H9 (cell line): Measurements from ENCODE around the gene OSTN. TPM values are rescaled to one million over a fixed set of nuclear protein-coding genes. Genes with fewer than 3 reads are reported as not detected.

ENCODE experiments used
- DNase-seq: peaks from one replicate; pipeline ENCODE4 v3.0.0-alpha.2; 2017
- H2AFZ ChIP-seq: one replicate; pipeline ENCODE4 v1.6.1; 2013; ENCODE audit warnings: mild to moderate bottlenecking, low read length, control low read depth, moderate library complexity
- H2AK5ac ChIP-seq: 2 replicates; pipeline ENCODE4 v1.6.1; 2013; ENCODE audit warnings: low read length, control low read depth, mixed read lengths; ENCODE audit not compliant: insufficient read length
- H2BK120ac ChIP-seq: one replicate; pipeline ENCODE4 v1.6.1; 2013; ENCODE audit warnings: low read depth, mild to moderate bottlenecking, low read length, control low read depth, inconsistent platforms; ENCODE audit not compliant: poor library complexity, severe bottlenecking
- H2BK12ac ChIP-seq: 2 replicates; pipeline ENCODE4 v1.6.1; 2013; ENCODE audit warnings: low read length, control low read depth, mixed read lengths, low read depth; ENCODE audit not compliant: insufficient read length
- H2BK15ac ChIP-seq: 2 replicates; pipeline ENCODE4 v1.6.1; 2013; ENCODE audit warnings: low read depth, low read length, control low read depth
- H2BK20ac ChIP-seq: one replicate; pipeline ENCODE4 v1.6.1; 2013; ENCODE audit warnings: low read depth, mild to moderate bottlenecking, low read length, control low read depth, inconsistent platforms; ENCODE audit not compliant: poor library complexity, severe bottlenecking
- H2BK5ac ChIP-seq: 2 replicates; pipeline ENCODE4 v1.6.1; 2013; ENCODE audit warnings: low read length, control low read depth, mixed read lengths; ENCODE audit not compliant: insufficient read length
- H3K14ac ChIP-seq: 2 replicates; pipeline ENCODE4 v1.6.1; 2013; ENCODE audit warnings: low read length, control low read depth; ENCODE audit not compliant: insufficient read depth
- H3K18ac ChIP-seq: 2 replicates; pipeline ENCODE4 v1.6.1; 2013; ENCODE audit warnings: low read depth, mild to moderate bottlenecking, mixed read lengths, low read length, control low read depth; ENCODE audit not compliant: insufficient read length
- H3K23ac ChIP-seq: 2 replicates; pipeline ENCODE4 v1.6.1; 2013; ENCODE audit warnings: low read length, control low read depth, mixed read lengths, low read depth; ENCODE audit not compliant: insufficient read length
- H3K23me2 ChIP-seq: 2 replicates; pipeline ENCODE4 v1.6.1; 2013; ENCODE audit warnings: low read depth, mild to moderate bottlenecking, mixed read lengths, low read length, control low read depth; ENCODE audit not compliant: insufficient read length, poor library complexity, severe bottlenecking
- H3K27ac ChIP-seq: 2 replicates; pipeline ENCODE4 v1.5.1; 2013; ENCODE audit warnings: low read length, control low read depth, mixed read lengths, low read depth; ENCODE audit not compliant: insufficient read length
- H3K27me3 ChIP-seq: 2 replicates; pipeline ENCODE4 v1.6.1; 2013; ENCODE audit warnings: low read length, control low read depth, inconsistent platforms; ENCODE audit not compliant: insufficient read depth
- H3K4ac ChIP-seq: 2 replicates; pipeline ENCODE4 v1.6.1; 2013; ENCODE audit warnings: low read depth, mild to moderate bottlenecking, control low read depth, inconsistent platforms, low read length, moderate library complexity
- H3K4me1 ChIP-seq: 2 replicates; pipeline ENCODE4 v1.6.1; 2013; ENCODE audit warnings: low read length, control low read depth, inconsistent platforms; ENCODE audit not compliant: insufficient read depth
- H3K4me2 ChIP-seq: 2 replicates; pipeline ENCODE4 v1.6.1; 2013; ENCODE audit warnings: low read length, control low read depth, mixed read lengths; ENCODE audit not compliant: insufficient read length, insufficient read depth
- H3K56ac ChIP-seq: 2 replicates; pipeline ENCODE4 v1.6.1; 2013; ENCODE audit warnings: low read depth, mild to moderate bottlenecking, mixed read lengths, low read length, control low read depth; ENCODE audit not compliant: insufficient read length
- H3K79me1 ChIP-seq: 2 replicates; pipeline ENCODE4 v1.6.1; 2013; ENCODE audit warnings: low read depth, mild to moderate bottlenecking, moderate library complexity, low read length, control low read depth, inconsistent platforms; ENCODE audit not compliant: insufficient read depth, poor library complexity, severe bottlenecking
- H3K79me2 ChIP-seq: 2 replicates; pipeline ENCODE4 v1.6.1; 2013; ENCODE audit warnings: low read length, control low read depth, inconsistent platforms; ENCODE audit not compliant: insufficient read depth
- H3K9ac ChIP-seq: 2 replicates; pipeline ENCODE4 v1.6.1; 2013; ENCODE audit warnings: low read length, control low read depth, mixed read lengths; ENCODE audit not compliant: insufficient read length; ENCODE audit errors: extremely low read depth
- H3K9me3 ChIP-seq: one replicate; pipeline ENCODE4 v1.6.1; 2013; ENCODE audit warnings: low read depth, low read length, inconsistent platforms; ENCODE audit not compliant: control insufficient read depth
- H3T11ph ChIP-seq: one replicate; pipeline ENCODE4 v1.6.1; 2013; ENCODE audit warnings: mild to moderate bottlenecking, low read length, control low read depth, inconsistent platforms
- H4K20me1 ChIP-seq: one replicate; pipeline ENCODE4 v1.6.1; 2013; ENCODE audit not compliant: control insufficient read depth, insufficient read length, insufficient read depth
- H4K5ac ChIP-seq: 2 replicates; pipeline ENCODE4 v1.6.1; 2013; ENCODE audit warnings: low read depth, mild to moderate bottlenecking, mixed read lengths, low read length, control low read depth; ENCODE audit not compliant: insufficient read length
- H4K8ac ChIP-seq: replicated peaks from 2 replicates; pipeline ENCODE4 v1.6.1; 2013; ENCODE audit warnings: low read length, control low read depth, mixed read lengths, low read depth; ENCODE audit not compliant: insufficient read length
- H4K91ac ChIP-seq: 2 replicates; pipeline ENCODE4 v1.6.1; 2013; ENCODE audit warnings: low read depth, mild to moderate bottlenecking, moderate library complexity, mixed read lengths, low read length, control low read depth; ENCODE audit not compliant: insufficient read length
- H3K27ac Mint-ChIP-seq, 3 experiments: 2 replicates in 2 of 3; 3 replicates in 1 of 3; pipeline ENCODE4 v1.8.0; 2020 to 2021; ENCODE audit warnings: mixed read lengths in 3 of 3, mild to moderate bottlenecking in 1 of 3, moderate library complexity in 1 of 3
- H3K27me3 Mint-ChIP-seq: 2 replicates; pipeline ENCODE4 v1.8.0; 2021; ENCODE audit warnings: low read depth, mild to moderate bottlenecking, moderate library complexity, mixed read lengths
- H3K36me3 Mint-ChIP-seq, 3 experiments: 2 replicates in 2 of 3; 3 replicates in 1 of 3; pipeline ENCODE4 v1.8.0; 2020 to 2021; ENCODE audit warnings: low read depth in 3 of 3, mixed read lengths in 3 of 3; ENCODE audit not compliant: insufficient read depth in 1 of 3
- H3K4me1 Mint-ChIP-seq, 2 experiments: 2 replicates each; pipeline ENCODE4 v1.8.0; 2020; ENCODE audit warnings: mixed read lengths in 2 of 2
- H3K4me3 Mint-ChIP-seq, 2 experiments: 2 replicates in 1 of 2; 3 replicates in 1 of 2; pipeline ENCODE4 v1.8.0; 2020 to 2021; ENCODE audit warnings: mild to moderate bottlenecking in 2 of 2, mixed read lengths in 2 of 2, moderate library complexity in 1 of 2
- H3K9me3 Mint-ChIP-seq, 2 experiments: 2 replicates in 1 of 2; 3 replicates in 1 of 2; pipeline ENCODE4 v1.8.0; 2020; ENCODE audit warnings: mild to moderate bottlenecking in 2 of 2, mixed read lengths in 2 of 2, moderate library complexity in 1 of 2
- CTCF ChIP-seq: fragments of 200-600 bp; sonication (generic); conservative IDR thresholded peaks from 3 replicates; pipeline ENCODE4 v1.8.0; 2021; ENCODE audit warnings: antibody characterized with exemption, mild to moderate bottlenecking
- WGBS: extraction: QIAGEN DNeasy Blood & Tissue Kit; methylation state at CpG from one replicate; pipeline ENCODE4 v1.1.7; 2013; ENCODE audit warnings: missing lambda C conversion rate, low lambda C conversion rate, mixed read lengths; ENCODE audit not compliant: insufficient read length; ENCODE audit errors: extremely low coverage; 5-methylcytosine and 5-hydroxymethylcytosine counted together
- total RNA-seq: library from RNA; stranded (reverse); gene quantifications from 2 replicates; pipeline ENCODE4 v1.2.1, GENCODE V29; 2021

The OSTN gene
- total RNA-seq, 1 experiment from 2014 or later: 0.07 TPM

GRCh38 chr3:191175102-191175501 is 23.9 kb upstream of the OSTN start:
- H2BK120ac ChIP-seq: no peak overlapping the region
- Mint-ChIP-seq H3K4me1 (no peaks in the 10 kb centered on the region), H3K9me3 (no peaks in the 10 kb centered on the region; a peak in 2 of 5 replicates), H3K27me3 (no peaks in the 10 kb centered on the region), H3K36me3 (no peaks in the 10 kb centered on the region), H3K27ac (no peak overlapping the region), H3K4me3 (no peak overlapping the region)
- H4K91ac ChIP-seq: no peak overlapping the region
- no peak overlapping the region for H3K56ac ChIP-seq
- no peak overlapping the region for H3K18ac ChIP-seq
- H2BK12ac ChIP-seq: no peak overlapping the region
- no peak overlapping the region for H2AFZ ChIP-seq
- no peak for TF ChIP-seq CTCF
- H3K9ac ChIP-seq: no peak overlapping the region
- H3K23me2 ChIP-seq: no peaks in the 10 kb centered on the region
- no peaks in the 10 kb centered on the region for H3K79me1 ChIP-seq
- H2AK5ac ChIP-seq: no peak overlapping the region
- H3K9me3 ChIP-seq: no peaks in the 10 kb centered on the region
- H2BK20ac ChIP-seq: no peak overlapping the region
- H4K5ac ChIP-seq: no peak overlapping the region
- H3K23ac ChIP-seq: no peak overlapping the region
- no peak overlapping the region for H2BK15ac ChIP-seq
- no peak overlapping the region for H3T11ph ChIP-seq
- H4K20me1 ChIP-seq: no peaks in the 10 kb centered on the region
- H3K4me2 ChIP-seq: no peak overlapping the region
- no peak overlapping the region for H3K27ac ChIP-seq
- no peak overlapping the region for H3K4ac ChIP-seq
- no peak overlapping the region for H2BK5ac ChIP-seq
- no CpG with 5 or more reads among the region's 3 CpGs for WGBS
- H4K8ac ChIP-seq: no peak overlapping the region
- H3K79me2 ChIP-seq: no peaks in the 10 kb centered on the region
- no peak for DNase-seq
- H3K27me3 ChIP-seq: no peaks in the 10 kb centered on the region
- no peaks in the 10 kb centered on the region for H3K4me1 ChIP-seq
- H3K14ac ChIP-seq: no peak overlapping the region
